DOHH2 (cell line): ENCODE data around the gene NSDHL.
"Not testable (repeated sequence)": the region's sequence is repeated elsewhere in the genome, so short reads cannot be mapped to it uniquely, and the experiment has no call there.

Experiments
- EZH2phosphoT487 ChIP-seq: fragments of 200-600 bp; sonication (generic); IDR thresholded peaks from 2 replicates; pipeline ENCODE4 v1.6.1; 2017; ENCODE audit warnings: borderline replicate concordance, mild to moderate bottlenecking, antibody characterized with exemption, low read length, moderate library complexity, mixed read lengths
- TF ChIP-seq, protein P1 (sequence below): fragments of 200-600 bp; sonication (generic); IDR thresholded peaks from one replicate; pipeline ENCODE4 v1.5.1; 2014; ENCODE audit warnings: antibody characterized with exemption, mild to moderate bottlenecking, low read depth, low read length; ENCODE audit not compliant: poor library complexity, severe bottlenecking

DNA sequence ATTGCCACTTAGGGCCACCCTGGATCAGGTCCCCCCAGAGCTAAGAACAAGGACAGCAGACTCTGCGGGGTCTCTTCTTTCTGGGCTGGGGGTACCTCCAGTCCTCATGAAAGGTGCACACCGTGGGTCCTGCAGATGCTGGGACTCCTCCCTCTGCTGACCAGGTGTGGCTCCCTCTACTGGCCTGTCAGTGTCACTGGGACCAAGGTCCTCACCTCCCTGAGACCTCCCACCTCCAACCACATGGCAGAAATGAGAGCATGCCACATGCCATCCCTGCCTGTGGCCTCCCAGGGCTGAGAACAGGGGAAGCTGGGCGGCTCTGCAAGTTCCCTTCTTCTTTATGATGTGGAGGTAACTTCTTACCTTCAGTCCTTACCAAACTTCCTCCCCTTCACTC is 43.8 kb upstream of the NSDHL start:
- TF ChIP-seq, protein P1, sequence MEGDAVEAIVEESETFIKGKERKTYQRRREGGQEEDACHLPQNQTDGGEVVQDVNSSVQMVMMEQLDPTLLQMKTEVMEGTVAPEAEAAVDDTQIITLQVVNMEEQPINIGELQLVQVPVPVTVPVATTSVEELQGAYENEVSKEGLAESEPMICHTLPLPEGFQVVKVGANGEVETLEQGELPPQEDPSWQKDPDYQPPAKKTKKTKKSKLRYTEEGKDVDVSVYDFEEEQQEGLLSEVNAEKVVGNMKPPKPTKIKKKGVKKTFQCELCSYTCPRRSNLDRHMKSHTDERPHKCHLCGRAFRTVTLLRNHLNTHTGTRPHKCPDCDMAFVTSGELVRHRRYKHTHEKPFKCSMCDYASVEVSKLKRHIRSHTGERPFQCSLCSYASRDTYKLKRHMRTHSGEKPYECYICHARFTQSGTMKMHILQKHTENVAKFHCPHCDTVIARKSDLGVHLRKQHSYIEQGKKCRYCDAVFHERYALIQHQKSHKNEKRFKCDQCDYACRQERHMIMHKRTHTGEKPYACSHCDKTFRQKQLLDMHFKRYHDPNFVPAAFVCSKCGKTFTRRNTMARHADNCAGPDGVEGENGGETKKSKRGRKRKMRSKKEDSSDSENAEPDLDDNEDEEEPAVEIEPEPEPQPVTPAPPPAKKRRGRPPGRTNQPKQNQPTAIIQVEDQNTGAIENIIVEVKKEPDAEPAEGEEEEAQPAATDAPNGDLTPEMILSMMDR: not testable (repeated sequence)
- not testable (repeated sequence) for TF ChIP-seq EZH2phosphoT487
